GM18508 (cell line): ENCODE results near the gene INPP4B.

Experiments used
- ATAC-seq: cut with Tn5 transposase; IDR thresholded peaks from one replicate; pipeline ENCODE4 v1.9.1; 2021; ENCODE audit warnings: moderate number of reproducible peaks; ENCODE audit not compliant: insufficient read depth, unreplicated experiment

Gene INPP4B

GRCh38 chr4:142434519-142435224, 411.4 kb downstream of the INPP4B start:
- ATAC-seq = no peak

- no peak for ATAC-seq
Observed at GRCh38 chr4:142428715-142429114, 417.4 kb downstream of the INPP4B start.

GRCh38 chr4:142427456-142427855, 418.6 kb downstream of the INPP4B start:
- no peak for ATAC-seq

GRCh38 chr4:142423861-142424260, 422.2 kb downstream of the INPP4B start:
- ATAC-seq = no peak

GRCh38 chr4:142420311-142421095, 425.6 kb downstream of the INPP4B start:
- ATAC-seq = no peak

- ATAC-seq = no peak
Observed at GRCh38 chr4:142419712-142420111, 426.4 kb downstream of the INPP4B start.

GRCh38 chr4:142418697-142419096, 427.4 kb downstream of the INPP4B start:
- no peak for ATAC-seq

- no peak for ATAC-seq
Observed at GRCh38 chr4:142416711-142417275, 429.3 kb downstream of the INPP4B start.

GRCh38 chr4:142416121-142416520, 430.0 kb downstream of the INPP4B start:
- ATAC-seq = no peak

GRCh38 chr4:142414366-142414990, 431.6 kb downstream of the INPP4B start:
- no peak for ATAC-seq

- ATAC-seq = no peak
Observed at GRCh38 chr4:142413485-142413884, 432.6 kb downstream of the INPP4B start.

- no peak for ATAC-seq
Observed at GRCh38 chr4:142411993-142412392, 434.1 kb downstream of the INPP4B start.

GRCh38 chr4:142408003-142408441, 438.1 kb downstream of the INPP4B start:
- no peak for ATAC-seq

GRCh38 chr4:142407596-142407995, 438.5 kb downstream of the INPP4B start:
- ATAC-seq = no peak

GRCh38 chr4:142406917-142407501, 439.1 kb downstream of the INPP4B start:
- ATAC-seq = no peak

- ATAC-seq = no peak
Observed at GRCh38 chr4:142406499-142406835, 439.6 kb downstream of the INPP4B start.

GRCh38 chr4:142405695-142406498, 440.2 kb downstream of the INPP4B start:
- ATAC-seq = peak; percentile 7

GRCh38 chr4:142405021-142405694, 440.9 kb downstream of the INPP4B start:
- peak; percentile 47 for ATAC-seq

GRCh38 chr4:142404191-142404611, 441.9 kb downstream of the INPP4B start:
- no peak for ATAC-seq
